Cardiac ventricle fibroblast (primary cell): ENCODE results near the gene CDK16. TPM values are rescaled to one million over a fixed set of nuclear protein-coding genes. Genes with fewer than 3 reads are reported as not detected.

Experiments
- total RNA-seq: library from RNA; depleted of rRNA; stranded (reverse); fragments of >200 nt; gene quantifications from 2 replicates; pipeline ENCODE4 v1.2.3, GENCODE V29; 2015

Gene CDK16
- 56.9 and 75.4 TPM in 2 replicates for total RNA-seq

GRCh38 chrX:47218280-47218919 lies at the start of gene CDK16:
CDK16 (plus strand) TSS chrX:47218681; CDS start chrX:47223558, 4,877 bp downstream.

GRCh38 chrX:47193475-47194193 lies 24.8 kb upstream of the CDK16 start, which contains the start of gene UBA1:
UBA1 (plus strand) TSS chrX:47193829; CDS start chrX:47198803, 4,974 bp downstream.

GRCh38 chrX:47232803-47233332 lies 14.4 kb downstream of the CDK16 start, which contains the start of gene USP11:
USP11 (plus strand) TSS chrX:47233009; CDS start chrX:47233044, 35 bp downstream.

Other genes starting within 250 kb of the CDK16 start
- 0.12 and 0.15 TPM in 2 replicates for gene RGN, start 140.2 kb upstream of the CDK16 start, total RNA-seq
- gene NDUFB11, start 74.0 kb upstream of the CDK16 start, total RNA-seq, result 44.9 and 57.3 TPM in 2 replicates
- gene RBM10, start 73.5 kb upstream of the CDK16 start, total RNA-seq, result 21.5 and 27.3 TPM in 2 replicates
- gene UBA1, start 24.9 kb upstream of the CDK16 start, total RNA-seq, result 123 and 127 TPM in 2 replicates
- gene USP11, start 14.3 kb downstream of the CDK16 start, total RNA-seq, result 25.4 and 31.3 TPM in 2 replicates
- 0.12 TPM in 1 of 2 replicates, not detected in the other for gene ZNF157, start 151.9 kb downstream of the CDK16 start, total RNA-seq